A673 (cell line): Measurements from ENCODE around the gene TMEM271.

ENCODE experiments used
- CTCF ChIP-seq: fragments of 300-800, 200-600 bp; sonication (generic); conservative IDR thresholded peaks from 2 replicates; pipeline ENCODE4 v1.5.1; 2017; ENCODE audit warnings: low read depth, mild to moderate bottlenecking, antibody characterized with exemption, low read length, moderate library complexity, mixed read lengths
- EZH2 ChIP-seq: fragments of 200-600 bp; sonication (generic); IDR thresholded peaks from 2 replicates; pipeline ENCODE4 v1.6.1; 2017; ENCODE audit warnings: borderline replicate concordance, low read depth, mild to moderate bottlenecking, mixed read lengths, antibody characterized with exemption, low read length; ENCODE audit not compliant: poor library complexity, severe bottlenecking

- TF ChIP-seq EZH2 = no peak
- no peak for TF ChIP-seq CTCF
Observed at GRCh38 chr4:526971-527460, 49.1 kb downstream of the TMEM271 start.
